Activated CD8-positive, alpha-beta memory T cell treated with anti-CD3 and anti-CD28 coated beads for 24 hours (primary cell): ENCODE data around the gene KLHL1.
"Not testable (repeated sequence)": the region's sequence is repeated elsewhere in the genome, so short reads cannot be mapped to it uniquely, and the experiment has no call there.

Experiments used
- DNase-seq: peaks from one replicate; pipeline ENCODE4 v3.0.0-alpha.2; 2020

The KLHL1 gene, protein sequence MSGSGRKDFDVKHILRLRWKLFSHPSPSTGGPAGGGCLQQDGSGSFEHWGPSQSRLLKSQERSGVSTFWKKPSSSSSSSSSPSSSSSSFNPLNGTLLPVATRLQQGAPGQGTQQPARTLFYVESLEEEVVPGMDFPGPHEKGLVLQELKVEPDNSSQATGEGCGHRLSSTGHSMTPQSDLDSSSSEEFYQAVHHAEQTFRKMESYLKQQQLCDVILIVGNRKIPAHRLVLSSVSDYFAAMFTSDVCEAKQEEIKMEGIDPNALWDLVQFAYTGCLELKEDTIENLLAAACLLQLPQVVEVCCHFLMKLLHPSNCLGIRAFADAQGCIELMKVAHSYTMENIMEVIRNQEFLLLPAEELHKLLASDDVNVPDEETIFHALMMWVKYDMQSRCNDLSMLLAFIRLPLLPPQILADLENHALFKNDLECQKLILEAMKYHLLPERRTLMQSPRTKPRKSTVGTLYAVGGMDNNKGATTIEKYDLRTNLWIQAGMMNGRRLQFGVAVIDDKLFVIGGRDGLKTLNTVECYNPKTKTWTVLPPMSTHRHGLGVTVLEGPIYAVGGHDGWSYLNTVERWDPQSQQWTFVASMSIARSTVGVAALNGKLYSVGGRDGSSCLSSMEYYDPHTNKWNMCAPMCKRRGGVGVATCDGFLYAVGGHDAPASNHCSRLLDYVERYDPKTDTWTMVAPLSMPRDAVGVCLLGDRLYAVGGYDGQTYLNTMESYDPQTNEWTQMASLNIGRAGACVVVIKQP

DNA sequence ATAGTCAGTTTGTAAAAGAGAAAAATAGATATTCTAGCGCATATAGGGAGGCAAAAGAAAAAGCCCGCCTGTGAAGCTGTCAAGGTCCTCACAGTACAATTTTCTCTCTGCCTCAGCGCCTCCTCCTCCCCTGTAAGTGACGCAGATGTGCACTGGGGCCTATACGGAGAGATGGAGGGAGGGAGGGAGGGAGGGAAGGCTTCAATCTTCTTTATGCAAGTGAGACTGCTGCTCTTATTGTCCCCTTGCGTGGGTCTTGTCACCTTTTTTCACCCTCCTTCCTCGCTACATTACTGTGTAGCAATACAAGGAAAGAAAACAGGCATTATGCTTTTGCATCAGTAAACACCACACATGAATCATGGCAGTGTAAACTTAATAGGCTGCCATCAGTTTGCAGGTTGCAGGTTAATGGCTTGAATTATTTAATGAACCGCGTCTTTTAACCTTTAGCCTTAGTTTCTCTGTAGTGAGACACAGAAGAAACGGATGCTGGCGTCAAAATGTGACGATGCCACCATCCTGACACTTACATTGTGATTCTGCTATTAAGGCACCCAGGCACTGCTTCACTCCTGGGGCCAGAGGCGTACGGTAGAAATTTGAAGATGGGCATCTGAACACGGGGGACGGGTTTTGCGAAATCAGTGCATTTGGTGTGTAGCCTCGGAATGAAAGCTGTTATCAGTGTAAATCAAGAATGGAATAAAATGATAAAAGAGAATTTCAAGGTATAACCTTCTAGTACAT lies at the start of gene KLHL1:
KLHL1 (minus strand) TSS at position 97 of the 750 bp plus-strand sequence. CDS start 753 bp downstream, outside the sequence.
- DNase-seq: no peak

DNA sequence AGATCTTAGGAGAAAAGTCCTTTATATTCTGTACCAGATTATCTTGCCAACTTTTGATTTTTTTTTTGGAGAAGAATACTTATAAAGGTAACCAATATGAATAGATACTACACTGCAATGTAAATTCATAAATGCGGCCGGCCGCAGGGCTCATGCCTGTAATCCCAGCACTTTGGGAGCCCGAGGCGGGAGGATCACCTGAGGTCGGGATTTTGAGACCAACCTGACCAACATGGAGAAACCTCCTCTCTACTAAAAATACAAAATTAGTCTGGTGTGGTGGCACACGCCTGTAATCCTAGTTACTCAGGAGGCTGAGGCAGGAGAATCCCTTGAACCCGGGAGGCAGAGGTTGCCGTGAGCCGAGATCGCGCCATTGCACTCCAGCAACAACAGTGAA lies 34.4 kb upstream of the KLHL1 start:
- DNase-seq: not testable (repeated sequence)

DNA sequence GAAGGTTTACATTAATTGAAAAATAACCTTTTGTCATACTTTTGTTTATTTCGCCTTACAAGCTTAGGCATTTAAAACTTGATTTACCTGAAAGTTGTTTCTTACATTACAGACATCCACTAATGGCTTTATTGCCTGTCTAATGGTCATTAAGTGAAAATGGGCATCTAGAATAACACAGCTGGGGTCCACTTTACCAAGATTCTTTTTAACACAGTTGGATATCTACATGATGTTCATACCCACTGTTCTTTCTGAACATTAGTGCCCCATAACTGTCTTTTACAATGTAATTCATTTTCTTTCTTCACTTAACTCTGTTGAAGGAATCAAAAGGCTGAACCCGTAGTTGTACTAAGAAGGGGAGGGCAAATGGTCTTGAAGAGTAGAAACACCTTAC lies 19.8 kb upstream of the KLHL1 start:
- no peak for DNase-seq

DNA sequence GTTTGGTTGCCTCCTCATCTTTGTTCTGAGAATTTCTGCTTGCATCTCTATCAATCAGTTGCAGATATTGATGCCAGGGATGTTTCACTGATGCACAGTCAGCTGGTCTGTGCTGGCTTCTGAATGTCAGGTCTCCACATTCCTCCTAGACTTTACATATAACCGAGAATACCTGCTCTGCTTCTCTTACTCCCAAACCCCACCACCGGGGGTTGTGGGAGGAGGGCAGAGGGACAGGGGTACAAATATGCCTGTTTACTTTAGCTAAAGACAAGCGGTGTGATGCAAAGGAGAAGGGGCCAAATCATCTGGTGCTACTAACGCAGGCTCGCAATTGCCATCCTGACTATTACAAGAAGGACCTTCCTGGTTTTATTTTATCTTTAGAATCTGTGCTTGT lies 17.4 kb upstream of the KLHL1 start:
- no peak for DNase-seq

DNA sequence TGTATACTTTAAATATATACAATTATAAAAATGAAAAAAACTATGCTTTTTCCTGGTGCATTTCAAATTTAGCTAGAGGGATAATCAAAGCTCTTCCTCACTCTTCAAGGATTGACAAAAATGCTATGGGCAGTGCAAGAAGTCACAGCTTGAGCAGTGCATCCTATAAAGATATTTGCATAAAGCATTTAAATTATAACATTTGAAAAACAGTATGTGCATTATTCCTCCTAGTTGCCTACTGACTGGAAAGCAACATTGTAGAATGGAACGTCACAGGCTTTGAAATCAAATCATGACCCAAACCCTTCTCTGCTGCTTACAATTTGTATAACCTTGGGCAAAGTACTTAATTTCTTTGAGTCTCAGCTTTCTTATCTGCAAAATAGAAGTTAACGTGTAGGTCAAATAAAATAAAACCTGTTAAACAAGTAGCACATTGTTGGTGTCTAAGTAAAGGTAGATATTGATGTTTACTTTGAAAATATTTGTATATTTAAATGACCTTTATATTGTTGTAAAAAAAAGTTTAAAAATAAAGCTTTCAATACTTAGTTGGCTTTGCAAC lies 9.2 kb upstream of the KLHL1 start:
- no peak for DNase-seq

DNA sequence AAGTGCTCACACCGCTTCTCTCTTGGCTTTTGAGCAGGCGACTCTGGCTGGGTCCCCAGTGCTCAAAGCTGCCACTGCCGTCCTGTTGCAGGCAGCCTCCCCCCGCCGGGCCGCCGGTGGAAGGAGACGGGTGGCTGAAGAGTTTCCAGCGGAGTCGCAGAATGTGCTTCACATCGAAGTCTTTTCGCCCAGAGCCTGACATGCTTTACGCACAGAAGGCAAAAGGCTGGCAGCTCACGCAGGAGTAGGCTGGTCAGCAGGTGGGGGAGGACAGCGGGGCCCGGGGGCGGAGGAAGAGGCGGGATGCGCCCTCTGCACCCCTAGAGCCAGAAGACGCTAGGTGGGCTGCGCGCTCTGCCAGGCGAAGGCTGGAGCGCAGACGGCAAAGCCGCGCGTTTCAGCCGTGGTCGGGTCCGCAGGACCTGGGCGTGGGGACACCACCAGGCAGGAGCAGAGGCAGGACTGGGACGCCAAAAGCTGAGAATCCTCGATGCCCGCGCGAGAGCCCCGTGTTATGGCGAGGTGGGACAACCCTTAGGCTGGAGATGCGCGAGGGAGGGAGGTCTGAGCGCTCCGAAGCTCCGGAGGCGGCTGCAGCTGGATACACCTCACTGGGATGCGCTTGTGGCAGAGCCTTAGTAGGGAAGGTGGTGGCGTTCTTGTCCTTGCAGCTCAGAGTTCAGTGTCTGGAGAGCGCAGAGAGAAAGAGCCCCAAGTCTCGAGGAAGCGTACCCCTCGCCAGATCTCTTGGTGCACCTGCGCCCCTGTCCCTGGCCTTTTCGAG lies 562 bp downstream of the KLHL1 start, which contains the start of gene ATXN8OS:
ATXN8OS (plus strand) TSS at position 329 of the 784 bp plus-strand sequence.
- no peak for DNase-seq

DNA sequence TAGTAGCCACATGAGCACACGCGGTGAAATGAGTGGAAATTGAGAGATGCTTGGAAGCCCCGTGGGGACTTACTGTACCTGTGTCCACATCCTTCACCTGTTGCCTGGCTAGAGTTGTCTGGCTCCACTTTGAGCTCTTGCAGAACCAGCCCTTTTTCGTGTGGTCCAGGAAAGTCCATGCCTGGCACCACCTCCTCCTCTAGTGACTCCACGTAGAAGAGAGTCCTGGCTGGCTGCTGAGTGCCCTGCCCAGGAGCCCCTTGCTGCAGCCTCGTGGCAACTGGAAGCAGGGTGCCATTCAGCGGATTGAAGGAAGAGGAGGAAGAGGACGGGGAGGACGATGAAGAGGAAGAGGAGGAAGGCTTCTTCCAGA lies 1.1 kb downstream of the KLHL1 start:
- DNase-seq: no peak

DNA sequence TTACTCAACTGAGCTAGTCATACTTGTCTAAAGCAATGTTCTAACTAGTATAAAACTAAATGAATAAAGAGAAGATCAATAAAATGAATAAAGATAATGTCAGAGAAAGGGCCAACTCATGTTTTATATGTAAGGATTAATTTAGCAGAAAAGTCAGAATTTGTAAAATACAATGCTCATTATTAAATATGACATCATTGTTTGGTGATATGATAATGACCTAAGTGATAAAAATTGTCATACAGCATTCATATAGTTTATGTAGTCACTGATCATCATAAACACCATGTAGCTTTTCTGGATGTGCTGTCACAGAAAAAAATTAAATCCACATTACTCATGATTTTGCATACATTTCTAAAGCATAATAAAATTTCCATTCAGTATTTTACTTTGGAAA lies 3.8 kb downstream of the KLHL1 start:
- no peak for DNase-seq

DNA sequence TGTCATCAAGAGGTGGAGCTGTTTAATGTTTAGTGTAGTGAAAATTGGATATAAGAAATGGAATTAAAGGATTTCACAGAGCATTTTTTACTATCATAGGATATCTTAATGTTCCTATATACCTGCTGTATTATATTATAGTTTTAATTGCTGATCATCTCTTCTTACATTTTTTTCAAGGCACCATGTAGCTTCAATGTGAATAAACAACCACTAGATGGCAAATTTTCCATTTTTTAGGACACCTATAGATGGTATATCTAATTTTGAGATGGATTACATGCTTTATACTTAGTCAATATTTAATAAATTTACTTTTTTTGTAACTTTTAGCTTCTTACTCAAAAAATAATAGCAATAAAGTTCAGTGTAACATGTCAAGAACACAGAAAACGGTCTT lies 9.6 kb downstream of the KLHL1 start:
- no peak for DNase-seq

DNA sequence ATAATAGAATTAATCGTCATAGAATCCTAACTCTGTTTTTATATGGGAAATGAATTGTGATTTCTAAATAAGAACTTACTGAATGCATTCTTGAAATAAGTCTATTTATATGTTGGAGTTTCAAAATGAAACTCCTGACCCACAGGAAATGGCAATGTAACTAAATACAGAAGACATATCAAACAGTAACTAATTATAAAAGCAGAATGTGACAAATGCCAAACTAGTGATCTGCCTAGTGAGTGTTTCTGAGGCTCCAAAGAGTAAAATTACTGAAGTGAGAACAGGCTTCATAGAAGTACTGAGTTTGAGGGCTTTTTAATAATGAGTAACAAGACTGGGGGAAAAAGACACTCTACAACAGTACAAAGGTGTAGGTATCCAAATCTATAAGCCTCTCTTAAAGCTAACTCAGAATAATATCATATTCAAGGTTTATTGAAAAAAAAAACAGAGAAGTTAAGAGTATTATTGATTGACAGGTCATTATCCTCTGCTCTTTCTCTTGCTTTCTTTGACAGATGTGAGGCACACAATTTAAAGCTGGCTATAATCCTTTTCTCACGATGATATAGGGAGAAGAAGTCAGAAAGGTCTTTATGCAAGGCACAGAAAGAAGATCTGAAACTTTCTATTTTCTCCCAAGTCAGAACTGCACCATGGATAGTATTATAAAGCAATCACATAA lies 18.1 kb downstream of the KLHL1 start:
- no peak for DNase-seq

DNA sequence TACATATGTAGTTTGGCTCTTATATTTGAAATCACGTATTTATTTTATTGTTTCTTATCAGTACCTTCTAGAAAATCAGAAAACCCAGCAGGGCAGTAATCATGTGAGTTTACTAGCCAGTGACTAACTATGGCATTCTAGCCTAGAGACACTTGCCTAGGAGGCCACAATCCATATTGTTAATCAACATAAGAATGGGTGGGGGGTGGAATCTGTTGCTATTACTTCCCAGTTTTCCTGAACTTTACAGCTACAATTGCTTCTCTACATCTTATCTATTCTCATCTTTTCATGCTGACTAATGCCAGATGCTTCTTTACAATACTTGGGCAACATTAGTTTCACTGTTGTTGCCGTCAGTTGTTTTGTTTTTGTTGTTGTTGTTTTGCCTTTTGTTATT lies 19.3 kb downstream of the KLHL1 start:
- no peak for DNase-seq

DNA sequence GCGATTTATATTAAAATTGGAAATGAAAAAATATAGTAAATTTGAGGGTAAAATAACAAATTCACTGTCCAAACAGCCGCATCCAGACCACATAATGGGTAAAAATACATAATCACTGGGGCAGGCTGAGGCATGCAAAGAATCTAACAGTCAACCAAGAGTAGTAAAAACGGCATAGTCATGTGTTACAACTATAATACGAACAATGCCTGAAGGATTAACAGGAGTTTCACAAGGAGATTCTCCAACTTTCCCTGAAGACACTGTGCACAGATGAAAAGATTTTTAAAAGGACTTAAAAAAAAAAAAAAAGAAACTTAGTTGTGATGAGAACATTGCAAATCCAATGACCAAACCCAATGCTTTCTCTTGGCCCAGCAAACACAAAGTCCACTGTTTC lies 21.0 kb downstream of the KLHL1 start:
- no peak for DNase-seq

DNA sequence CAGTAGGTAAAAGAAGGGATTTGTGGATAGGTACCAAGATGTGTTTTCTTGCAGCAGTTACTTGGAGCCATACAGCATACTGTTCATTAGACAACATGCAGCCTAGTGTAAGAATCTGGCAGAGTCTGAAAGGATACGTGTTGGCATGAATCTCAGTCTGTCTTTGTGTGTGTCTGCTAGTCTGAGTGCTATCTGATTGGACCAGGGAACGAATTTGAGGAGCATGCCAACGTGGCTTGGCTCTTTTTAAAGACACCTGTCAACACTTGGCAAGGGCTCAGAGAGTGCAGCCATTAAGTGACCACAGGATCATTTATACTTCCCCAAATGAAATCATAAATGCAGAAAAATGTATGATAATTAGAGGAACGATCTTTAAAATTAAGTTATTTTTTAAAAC lies 28.2 kb downstream of the KLHL1 start:
- no peak for DNase-seq

DNA sequence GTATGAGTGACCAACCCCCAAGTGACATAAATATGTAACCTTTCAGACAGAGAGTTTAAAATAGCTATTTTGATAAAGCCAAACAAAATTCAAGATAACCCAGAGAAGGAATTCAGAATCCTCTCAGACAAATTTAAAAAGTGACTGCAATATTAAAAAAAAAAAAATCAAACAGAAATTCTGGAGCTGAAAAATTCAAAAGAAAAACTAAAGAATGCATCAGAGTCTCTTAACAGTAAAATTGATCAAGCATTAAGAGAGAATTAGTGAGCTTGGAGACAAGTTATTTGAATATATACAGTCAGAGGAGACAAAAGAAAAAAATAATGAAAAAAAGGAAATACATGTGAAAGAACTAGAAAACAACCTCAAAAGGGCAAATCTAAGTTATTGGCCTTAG lies 53.7 kb downstream of the KLHL1 start:
- DNase-seq: no peak

DNA sequence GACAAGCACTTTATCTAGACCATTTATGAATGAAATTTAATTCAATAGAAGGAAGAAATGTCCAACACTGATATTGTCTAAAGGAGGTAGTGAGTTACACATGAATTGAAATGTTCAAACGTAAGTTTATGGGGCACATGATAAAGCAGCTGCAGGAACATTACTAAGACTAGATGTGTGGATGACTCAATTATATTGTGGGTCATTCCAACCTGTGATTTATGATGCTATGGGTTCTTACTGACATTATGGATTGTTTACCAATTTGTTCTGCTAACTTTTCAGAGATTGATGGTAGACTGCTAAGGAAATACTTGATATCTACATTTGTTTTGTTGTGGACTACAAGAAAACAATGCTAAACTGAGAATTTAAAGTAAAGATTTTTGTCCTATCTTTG lies 56.7 kb downstream of the KLHL1 start:
- no peak for DNase-seq

DNA sequence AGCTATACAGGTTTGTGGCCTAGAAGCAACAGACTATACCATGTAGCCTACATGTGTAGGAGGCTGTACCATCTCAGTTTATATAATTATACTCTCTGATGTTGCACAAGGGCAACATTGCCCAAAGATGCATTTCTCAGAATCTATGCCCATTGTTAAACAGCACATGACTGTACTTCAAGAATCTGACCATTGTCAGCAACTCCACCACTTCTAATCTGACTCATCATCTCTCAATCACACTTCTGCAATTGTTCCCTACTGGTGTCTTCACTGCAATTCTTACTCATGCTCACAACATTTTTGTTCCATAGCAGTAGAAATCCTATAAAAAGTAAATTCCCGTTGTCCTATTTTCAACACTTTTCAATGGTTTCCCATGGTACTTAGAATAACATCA lies 64.6 kb downstream of the KLHL1 start:
- no peak for DNase-seq

DNA sequence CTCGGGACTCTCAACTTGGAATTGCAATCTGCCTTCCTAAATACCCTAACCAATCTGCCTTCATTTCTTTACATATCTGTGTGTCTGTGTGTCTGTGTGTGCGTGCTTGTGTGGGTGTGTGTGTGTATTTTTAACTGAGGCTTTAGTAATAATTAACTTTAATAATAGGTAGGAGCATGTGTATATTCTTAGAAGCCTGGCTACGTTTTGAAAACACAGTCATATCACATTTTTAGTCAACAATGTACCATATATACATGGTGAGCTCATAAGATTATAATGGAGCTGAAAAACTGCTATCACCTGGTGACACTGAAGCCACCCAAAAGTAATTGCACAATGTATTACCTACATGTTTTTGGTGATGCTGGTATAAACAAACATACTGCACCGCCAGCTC lies 66.1 kb downstream of the KLHL1 start:
- DNase-seq: no peak

DNA sequence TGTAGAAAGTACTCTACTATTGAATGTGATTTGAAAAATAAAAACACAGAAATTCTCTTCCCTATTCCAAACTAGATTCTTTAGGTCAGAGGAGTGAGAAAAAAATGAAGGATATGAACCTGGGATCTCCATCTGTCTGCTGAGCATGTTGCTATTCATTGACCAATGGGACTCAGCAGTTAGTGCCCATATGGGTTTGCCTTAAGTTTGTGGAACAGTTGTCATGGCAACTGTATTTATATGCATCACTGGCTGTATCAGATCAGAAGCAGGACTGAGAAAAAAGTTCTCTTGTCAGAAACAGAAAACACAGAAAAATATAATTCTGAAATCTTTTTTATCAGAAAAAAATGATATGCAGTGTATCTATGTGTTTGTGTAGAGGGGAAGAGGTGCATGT lies 74.0 kb downstream of the KLHL1 start:
- DNase-seq: no peak

DNA sequence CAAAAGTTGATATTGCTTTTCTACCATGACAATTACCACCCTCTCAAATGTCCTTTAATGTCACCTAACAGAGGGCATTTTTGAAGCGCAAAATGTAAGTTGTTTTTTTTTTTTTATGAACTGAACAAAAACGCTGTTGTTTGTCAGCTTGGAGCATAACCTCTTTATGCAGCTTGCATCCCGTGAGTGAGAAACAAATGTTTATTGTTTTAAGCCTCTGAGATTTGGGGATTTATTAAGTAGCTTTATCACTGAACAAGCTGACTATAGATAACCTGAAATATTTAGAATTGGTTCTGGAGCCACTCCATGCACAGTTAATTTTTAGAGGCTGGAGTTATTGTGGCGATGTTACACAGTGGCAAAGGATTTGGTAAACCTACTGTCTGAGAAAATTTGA lies 80.7 kb downstream of the KLHL1 start:
- no peak for DNase-seq

DNA sequence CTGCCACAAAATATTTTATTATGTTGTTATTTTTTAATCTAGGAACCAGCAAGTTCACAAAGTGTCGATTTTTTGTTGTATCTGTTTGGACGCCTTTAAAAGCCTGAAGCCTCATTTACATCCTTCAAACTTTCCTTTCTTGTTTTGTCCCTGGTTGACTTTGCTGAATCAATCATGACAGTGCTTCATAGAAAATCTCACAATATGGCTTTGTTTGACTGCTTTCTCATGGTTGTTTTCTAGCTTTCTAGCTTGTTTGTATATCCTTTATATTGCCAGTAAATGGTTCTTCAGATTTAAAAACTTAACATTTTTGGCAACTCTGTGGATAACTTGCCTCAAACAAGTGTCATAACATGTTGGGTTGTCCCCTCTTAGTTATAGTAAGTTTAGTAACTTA lies 84.7 kb downstream of the KLHL1 start:
- no peak for DNase-seq

DNA sequence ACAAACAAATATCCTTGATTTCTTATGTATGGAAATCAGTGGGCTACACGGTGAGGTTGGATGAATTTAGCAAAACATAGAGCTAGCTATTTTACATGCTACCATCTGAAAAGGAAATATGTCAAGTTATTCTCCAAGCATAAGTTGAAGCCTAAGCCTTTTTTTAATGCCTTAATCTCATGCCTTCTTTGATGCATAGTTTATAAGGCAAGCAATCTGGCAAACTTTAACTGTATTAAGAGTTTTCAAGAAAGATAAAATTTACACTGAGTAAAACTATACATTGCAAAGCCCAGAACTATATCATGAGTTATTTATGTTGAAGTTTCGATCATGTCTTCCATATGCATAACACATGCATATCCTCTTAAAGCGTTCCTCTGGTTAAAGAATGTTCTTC lies 85.6 kb downstream of the KLHL1 start:
- no peak for DNase-seq

DNA sequence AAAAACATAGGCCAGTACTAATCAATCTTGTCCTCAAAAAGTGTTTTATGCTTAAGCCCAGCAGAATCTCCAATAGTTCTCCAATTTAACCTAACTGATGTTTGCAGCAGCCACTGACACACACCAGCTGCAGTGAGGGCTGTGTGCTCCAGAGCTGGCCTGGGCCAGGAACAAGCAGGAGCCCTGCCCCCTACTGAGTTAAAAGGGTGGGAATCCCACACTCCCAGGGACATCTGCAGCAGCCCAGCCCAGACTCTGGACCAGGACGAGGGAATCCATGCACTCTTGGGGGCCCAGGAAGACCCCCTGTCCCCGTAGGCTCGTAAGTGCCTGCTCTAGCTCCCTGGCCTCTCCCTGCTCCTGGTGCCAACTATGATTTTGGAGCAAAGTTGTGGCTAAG lies 92.1 kb downstream of the KLHL1 start:
- DNase-seq: no peak
